Measurements from ENCODE around the gene TGFBR3L. TPM values are rescaled to one million over a fixed set of nuclear protein-coding genes. Genes with fewer than 3 reads are reported as not detected.

Gene TGFBR3L
- total and polyA plus RNA-seq, 2 of the 13 experiments (the other 11 are each of a cell fraction or from before 2014, with no cell fraction given): 0.20 to 1.0 TPM

DNA sequence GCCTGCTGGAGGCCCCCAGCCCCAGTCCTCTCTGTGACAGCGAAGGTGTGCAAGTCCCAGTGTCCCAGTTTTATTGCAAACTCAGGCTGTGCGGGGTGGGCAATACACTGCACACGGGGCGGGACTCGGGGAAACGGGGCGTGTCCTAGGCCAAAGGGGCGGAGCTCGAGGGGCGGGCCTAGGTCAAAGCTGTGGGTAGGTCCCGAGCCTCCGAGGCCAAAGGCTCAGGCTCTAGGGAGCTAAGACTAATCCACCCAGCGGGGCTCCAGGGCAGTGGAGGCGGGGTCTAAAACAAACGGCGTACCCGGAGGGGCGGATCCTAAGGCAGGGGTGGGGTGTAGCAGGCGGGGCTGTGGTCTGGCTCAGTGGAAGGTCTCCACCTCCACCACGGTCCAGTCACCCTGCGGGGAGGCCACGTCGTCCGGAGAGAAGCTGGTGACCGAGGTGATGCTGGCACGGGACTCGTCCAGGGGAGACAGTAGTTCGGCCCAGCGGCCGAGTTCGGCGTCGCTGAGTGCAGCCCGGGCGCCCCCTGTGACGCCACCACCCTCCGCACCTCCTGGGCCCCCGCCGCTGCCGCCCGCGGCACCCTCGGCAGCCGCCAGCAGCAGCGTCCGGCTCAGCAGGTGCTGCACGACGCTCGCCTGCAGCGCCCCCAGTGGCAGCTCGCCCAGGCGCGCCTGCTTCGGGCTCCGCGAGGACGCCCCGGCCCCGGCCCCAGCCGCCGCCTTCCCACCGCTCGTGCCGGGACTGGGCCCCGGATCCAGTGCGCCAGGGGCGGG is 45.8 kb upstream of the TGFBR3L start (continued):
- TF ChIP-seq NR1H2 (CRISPR knock-in tag; IDR thresholded peaks at IDR 0.05; ENCODE audit: borderline replicate concordance, low read depth): peak; percentile 62; the same call in 1 of the 2 replicates
- no peak for TF ChIP-seq NR2F1 (CRISPR knock-in tag; IDR thresholded peaks at IDR 0.05)
- no peak for TF ChIP-seq SOX6 (IDR thresholded peaks at IDR 0.05)
- peak; percentile 42; the same call in 1 of the 2 replicates for TF ChIP-seq SOX6 (CRISPR knock-in tag; IDR thresholded peaks at IDR 0.05)
- no peak for TF ChIP-seq SNAI1 (CRISPR knock-in tag; IDR thresholded peaks at IDR 0.05; ENCODE audit: borderline replicate concordance)
- no peak for TF ChIP-seq MEF2D (CRISPR knock-in tag; IDR thresholded peaks at IDR 0.05)
- TF ChIP-seq, protein P1, sequence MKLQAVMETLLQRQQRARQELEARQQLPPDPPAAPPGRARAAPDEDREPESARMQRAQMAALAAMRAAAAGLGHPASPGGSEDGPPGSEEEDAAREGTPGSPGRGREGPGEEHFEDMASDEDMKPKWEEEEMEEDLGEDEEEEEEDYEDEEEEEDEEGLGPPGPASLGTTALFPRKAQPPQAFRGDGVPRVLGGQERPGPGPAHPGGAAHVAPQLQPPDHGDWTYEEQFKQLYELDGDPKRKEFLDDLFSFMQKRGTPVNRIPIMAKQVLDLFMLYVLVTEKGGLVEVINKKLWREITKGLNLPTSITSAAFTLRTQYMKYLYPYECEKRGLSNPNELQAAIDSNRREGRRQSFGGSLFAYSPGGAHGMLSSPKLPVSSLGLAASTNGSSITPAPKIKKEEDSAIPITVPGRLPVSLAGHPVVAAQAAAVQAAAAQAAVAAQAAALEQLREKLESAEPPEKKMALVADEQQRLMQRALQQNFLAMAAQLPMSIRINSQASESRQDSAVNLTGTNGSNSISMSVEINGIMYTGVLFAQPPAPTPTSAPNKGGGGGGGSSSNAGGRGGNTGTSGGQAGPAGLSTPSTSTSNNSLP (IDR thresholded peaks at IDR 0.05; ENCODE audit: low read depth, low read length): no peak
- no peak for TF ChIP-seq ZKSCAN1 (IDR thresholded peaks at IDR 0.05; ENCODE audit: low read length)
- TF ChIP-seq, protein P2, sequence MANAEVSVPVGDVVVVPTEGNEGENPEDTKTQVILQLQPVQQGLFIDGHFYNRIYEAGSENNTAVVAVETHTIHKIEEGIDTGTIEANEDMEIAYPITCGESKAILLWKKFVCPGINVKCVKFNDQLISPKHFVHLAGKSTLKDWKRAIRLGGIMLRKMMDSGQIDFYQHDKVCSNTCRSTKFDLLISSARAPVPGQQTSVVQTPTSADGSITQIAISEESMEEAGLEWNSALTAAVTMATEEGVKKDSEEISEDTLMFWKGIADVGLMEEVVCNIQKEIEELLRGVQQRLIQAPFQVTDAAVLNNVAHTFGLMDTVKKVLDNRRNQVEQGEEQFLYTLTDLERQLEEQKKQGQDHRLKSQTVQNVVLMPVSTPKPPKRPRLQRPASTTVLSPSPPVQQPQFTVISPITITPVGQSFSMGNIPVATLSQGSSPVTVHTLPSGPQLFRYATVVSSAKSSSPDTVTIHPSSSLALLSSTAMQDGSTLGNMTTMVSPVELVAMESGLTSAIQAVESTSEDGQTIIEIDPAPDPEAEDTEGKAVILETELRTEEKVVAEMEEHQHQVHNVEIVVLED (CRISPR knock-in tag; IDR thresholded peaks at IDR 0.05; ENCODE audit: borderline replicate concordance): 0 out of 2 replicates have a peak, but pooled peaks have one; percentile 14
- TF ChIP-seq FOXJ3 (CRISPR knock-in tag; IDR thresholded peaks at IDR 0.05; ENCODE audit: borderline replicate concordance): no peak
- TF ChIP-seq PRDM15 (CRISPR knock-in tag; IDR thresholded peaks at IDR 0.05): no peak
- no peak for TF ChIP-seq TGIF2 (CRISPR knock-in tag; IDR thresholded peaks at IDR 0.05)
- TF ChIP-seq ZNF124 (CRISPR knock-in tag; IDR thresholded peaks at IDR 0.05): no peak
- no peak for TF ChIP-seq MLXIP (CRISPR knock-in tag; IDR thresholded peaks at IDR 0.05; ENCODE audit: borderline replicate concordance)
- no peak for TF ChIP-seq ZNF138 (CRISPR knock-in tag; IDR thresholded peaks at IDR 0.05; ENCODE audit: low read depth)
- no peak for TF ChIP-seq ZNF691 (CRISPR knock-in tag; IDR thresholded peaks at IDR 0.05; ENCODE audit: borderline replicate concordance, low read depth)
- TF ChIP-seq ZNF224 (CRISPR knock-in tag; IDR thresholded peaks at IDR 0.05): no peak
- no peak for TF ChIP-seq ZNF34 (CRISPR knock-in tag; IDR thresholded peaks at IDR 0.05; ENCODE audit: borderline replicate concordance)

Measured in HepG2 (cell line).